HepG2 (cell line): ENCODE data around the gene SVBP. TPM values are rescaled to one million over a fixed set of nuclear protein-coding genes. Genes with fewer than 3 reads are reported as not detected.
A peak's percentile ranks its signal among the peaks of the same experiment; 100 is the strongest.

Experiments used
- CENPT ChIP-seq: sonication (generic); formaldehyde crosslinking; IDR thresholded peaks from 2 replicates; pipeline ENCODE4 v1.8.0; 2022; ENCODE audit warnings: low read depth, mild to moderate bottlenecking, moderate library complexity, missing genetic modification reagents
- GATAD1 ChIP-seq: IDR thresholded peaks from 2 replicates; pipeline ENCODE4 v1.6.1; 2016; ENCODE audit warnings: missing genetic modification reagents, missing compliant biosample characterization
- IRF2 ChIP-seq: IDR thresholded peaks from 2 replicates; pipeline ENCODE4 v1.6.1; 2018; ENCODE audit warnings: missing genetic modification reagents, missing compliant biosample characterization
- KDM5B ChIP-seq: sonication (generic); formaldehyde crosslinking; IDR thresholded peaks from 2 replicates; pipeline ENCODE4 v1.4.0; 2020; ENCODE audit warnings: missing genetic modification reagents, mild to moderate bottlenecking, borderline replicate concordance
- PHF8 ChIP-seq: sonication (generic); formaldehyde crosslinking; IDR thresholded peaks from 2 replicates; pipeline ENCODE4 v1.5.0; 2020; ENCODE audit warnings: missing genetic modification reagents
- RAD21 ChIP-seq: fragments of 450-650 bp; formaldehyde crosslinking; IDR thresholded peaks from 2 replicates; pipeline ENCODE4 v1.5.0; 2020; ENCODE audit warnings: mild to moderate bottlenecking
- RAD51 ChIP-seq: fragments of 450-650 bp; IDR thresholded peaks from 2 replicates; pipeline ENCODE4 v1.6.1; 2016; ENCODE audit warnings: borderline replicate concordance
- XRCC5 ChIP-seq: fragments of 200-400 bp; formaldehyde crosslinking; optimal IDR thresholded peaks from 2 replicates; pipeline ENCODE3; 2017; ENCODE audit warnings: mild to moderate bottlenecking, low read length
- ZNF292 ChIP-seq: sonication (generic); formaldehyde crosslinking; IDR thresholded peaks from 2 replicates; pipeline ENCODE4 v1.8.1; 2022; ENCODE audit warnings: mild to moderate bottlenecking, low read depth, missing genetic modification reagents, borderline replicate concordance
- ZNF547 ChIP-seq: sonication (generic); formaldehyde crosslinking; IDR thresholded peaks from 2 replicates; pipeline ENCODE4 v1.5.1; 2020; ENCODE audit warnings: mild to moderate bottlenecking, missing genetic modification reagents
- ZNF552 ChIP-seq: sonication (generic); formaldehyde crosslinking; IDR thresholded peaks from 2 replicates; pipeline ENCODE4 v1.9.0; 2022; ENCODE audit warnings: missing genetic modification reagents, mild to moderate bottlenecking, borderline replicate concordance
- ZNF558 ChIP-seq: sonication (generic); formaldehyde crosslinking; IDR thresholded peaks from 2 replicates; pipeline ENCODE4 v1.9.0; 2022; ENCODE audit warnings: mild to moderate bottlenecking, missing genetic modification reagents, borderline replicate concordance
- ZNF607 ChIP-seq: sonication (generic); formaldehyde crosslinking; IDR thresholded peaks from 2 replicates; pipeline ENCODE4 v1.5.1; 2020; ENCODE audit warnings: missing genetic modification reagents, mild to moderate bottlenecking, borderline replicate concordance
- ZNF709 ChIP-seq: sonication (generic); formaldehyde crosslinking; IDR thresholded peaks from 2 replicates; pipeline ENCODE4 v1.5.0; 2020; ENCODE audit warnings: mild to moderate bottlenecking, missing genetic modification reagents
- polyA plus RNA-seq, 8 experiments: library from polyadenylated mRNA; depleted of rRNA in 3 of 8; stranded (reverse) in 7 of 8; unstranded in 1 of 8; fragments of >200 nt; fragmentation: Illumina TruSeq in 4 of 8; extraction: Trizol in 4 of 8; gene quantifications; 2 replicates each; pipeline versions ENCODE4 v1.2.1 to v1.2.3, GENCODE V29; 2011 to 2016; ENCODE audit warnings: low read depth in 4 of 8, missing spikeins in 1 of 8, mixed read lengths in 1 of 8; ENCODE audit not compliant: insufficient read depth in 1 of 8
- total RNA-seq, 5 experiments: library from RNA; depleted of rRNA; stranded (reverse); fragments of >200 nt; fragmentation: Illumina TruSeq; extraction: Trizol; gene quantifications; 2 replicates each; pipeline ENCODE4 v1.2.3, GENCODE V29; 2016; ENCODE audit warnings: low read depth in 1 of 5
- TF ChIP-seq, protein P1 (sequence below), 2 experiments: sonication (generic) in 1 of 2; formaldehyde crosslinking in 1 of 2; IDR thresholded peaks; 2 replicates each; pipeline versions ENCODE4 v1.4.0 to v1.6.1; 2018 to 2020; ENCODE audit warnings: missing genetic modification reagents in 2 of 2, borderline replicate concordance in 1 of 2, low read depth in 1 of 2, mild to moderate bottlenecking in 1 of 2, missing biosample characterization in 1 of 2
- TF ChIP-seq, protein P2 (sequence below): sonication (generic); formaldehyde crosslinking; IDR thresholded peaks from 2 replicates; pipeline ENCODE4 v1.8.0; 2022; ENCODE audit warnings: low read depth, missing genetic modification reagents
- TF ChIP-seq, protein P3 (sequence below): sonication (generic); formaldehyde crosslinking; IDR thresholded peaks from 2 replicates; pipeline ENCODE4 v1.4.0; 2020; ENCODE audit warnings: missing genetic modification reagents
- TF ChIP-seq, protein P4 (sequence below): sonication (generic); formaldehyde crosslinking; IDR thresholded peaks from 2 replicates; pipeline ENCODE4 v1.5.0; 2020; ENCODE audit warnings: mild to moderate bottlenecking, missing genetic modification reagents
- TF ChIP-seq, protein P5 (sequence below): IDR thresholded peaks from 2 replicates; pipeline ENCODE4 v1.6.1; 2016; ENCODE audit warnings: missing genetic modification reagents, missing compliant biosample characterization

The SVBP gene
- total and polyA plus RNA-seq, 2 of the 13 experiments (the other 11 are each of a cell fraction or from before 2014, with no cell fraction given): 28.8 to 48.2 TPM

DNA sequence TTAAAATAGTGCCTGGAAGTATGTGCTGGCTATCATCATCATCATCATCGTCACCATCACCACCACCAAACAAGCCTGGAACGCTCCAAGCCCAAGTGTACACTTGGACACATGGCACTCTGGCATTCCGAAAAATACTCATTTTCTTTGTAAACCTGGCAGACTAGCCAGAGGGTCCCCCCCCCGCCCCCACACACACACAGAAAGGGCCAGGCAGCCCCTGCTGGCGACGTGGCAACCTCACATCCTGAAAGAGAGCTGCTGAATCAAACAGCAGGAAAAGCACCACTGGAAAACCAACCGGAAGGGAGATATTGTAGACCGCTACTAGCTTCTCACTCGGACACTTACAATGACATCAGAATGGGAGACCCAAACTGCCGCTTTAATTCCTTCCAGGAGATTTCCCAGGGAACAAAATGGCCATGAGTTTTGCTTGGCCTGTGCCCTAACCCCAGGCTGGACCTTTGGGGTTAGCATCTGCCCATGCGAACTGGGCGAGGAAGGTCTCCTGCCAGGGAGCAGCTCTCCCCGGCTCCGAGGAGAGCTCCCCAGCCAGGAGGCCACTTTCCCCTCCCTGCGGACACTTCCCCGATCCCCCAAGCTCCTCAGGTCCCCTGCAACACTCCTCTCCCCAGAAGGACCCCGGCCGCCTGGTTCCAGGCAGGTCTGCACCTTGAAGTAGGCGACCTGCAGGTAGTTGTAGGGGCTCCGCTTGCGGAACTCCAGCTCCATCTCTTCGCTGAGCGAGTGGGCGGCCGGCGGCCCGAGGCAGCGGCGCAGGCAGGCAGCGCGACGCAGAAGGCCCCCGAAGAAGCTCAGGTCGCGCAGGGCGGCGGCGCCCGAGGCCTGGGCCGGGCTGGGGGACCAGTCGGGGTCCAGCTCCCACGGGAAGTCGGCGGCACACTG is 51.1 kb downstream of the SVBP start (continued):
- TF ChIP-seq, protein P1, sequence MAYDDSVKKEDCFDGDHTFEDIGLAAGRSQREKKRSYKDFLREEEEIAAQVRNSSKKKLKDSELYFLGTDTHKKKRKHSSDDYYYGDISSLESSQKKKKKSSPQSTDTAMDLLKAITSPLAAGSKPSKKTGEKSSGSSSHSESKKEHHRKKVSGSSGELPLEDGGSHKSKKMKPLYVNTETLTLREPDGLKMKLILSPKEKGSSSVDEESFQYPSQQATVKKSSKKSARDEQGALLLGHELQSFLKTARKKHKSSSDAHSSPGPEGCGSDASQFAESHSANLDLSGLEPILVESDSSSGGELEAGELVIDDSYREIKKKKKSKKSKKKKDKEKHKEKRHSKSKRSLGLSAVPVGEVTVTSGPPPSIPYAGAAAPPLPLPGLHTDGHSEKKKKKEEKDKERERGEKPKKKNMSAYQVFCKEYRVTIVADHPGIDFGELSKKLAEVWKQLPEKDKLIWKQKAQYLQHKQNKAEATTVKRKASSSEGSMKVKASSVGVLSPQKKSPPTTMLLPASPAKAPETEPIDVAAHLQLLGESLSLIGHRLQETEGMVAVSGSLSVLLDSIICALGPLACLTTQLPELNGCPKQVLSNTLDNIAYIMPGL (CRISPR knock-in tag; IDR thresholded peaks at IDR 0.05; ENCODE audit: borderline replicate concordance in 1 of 2, low read depth in 1 of 2): peak; percentile 59 to 90
- TF ChIP-seq KDM5B (0 out of 2 replicates have a peak, but pooled peaks have one; percentile 21), ZNF292 (CRISPR knock-in tag) (peak; percentile 36; the same call in 1 of the 2 replicates), XRCC5 (peak; percentile 73), RAD21 (CRISPR knock-in tag) (0 out of 2 replicates have a peak, but pooled peaks have one; percentile 13), ZNF607 (CRISPR knock-in tag) (0 out of 2 replicates have a peak, but pooled peaks have one; percentile 39), ZNF558 (0 out of 2 replicates have a peak, but pooled peaks have one; percentile 35), PHF8 (peak; percentile 6; the same call in 1 of the 2 replicates), ZNF709 (CRISPR knock-in tag) (0 out of 2 replicates have a peak, but pooled peaks have one; percentile 7), IRF2 (CRISPR knock-in tag) (peak; percentile 32; the same call in 1 of the 2 replicates), ZNF552 (CRISPR knock-in tag) (no peak), CENPT (peak; percentile 67; the same call in 1 of the 2 replicates), RAD51 (no peak), ZNF547 (CRISPR knock-in tag) (0 out of 2 replicates have a peak, but pooled peaks have one; percentile 24), GATAD1 (CRISPR knock-in tag) (no peak; the same call in 1 of the 2 replicates)
- TF ChIP-seq, protein P2, sequence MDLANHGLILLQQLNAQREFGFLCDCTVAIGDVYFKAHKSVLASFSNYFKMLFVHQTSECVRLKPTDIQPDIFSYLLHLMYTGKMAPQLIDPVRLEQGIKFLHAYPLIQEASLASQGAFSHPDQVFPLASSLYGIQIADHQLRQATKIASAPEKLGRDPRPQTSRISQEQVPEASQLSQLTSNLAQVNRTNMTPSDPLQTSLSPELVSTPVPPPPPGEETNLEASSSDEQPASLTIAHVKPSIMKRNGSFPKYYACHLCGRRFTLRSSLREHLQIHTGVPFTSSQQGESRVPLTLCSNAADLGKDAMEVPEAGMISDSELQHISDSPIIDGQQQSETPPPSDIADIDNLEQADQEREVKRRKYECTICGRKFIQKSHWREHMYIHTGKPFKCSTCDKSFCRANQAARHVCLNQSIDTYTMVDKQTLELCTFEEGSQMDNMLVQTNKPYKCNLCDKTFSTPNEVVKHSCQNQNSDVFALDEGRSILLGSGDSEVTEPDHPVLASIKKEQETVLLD (CRISPR knock-in tag): no peak
- TF ChIP-seq, protein P3, sequence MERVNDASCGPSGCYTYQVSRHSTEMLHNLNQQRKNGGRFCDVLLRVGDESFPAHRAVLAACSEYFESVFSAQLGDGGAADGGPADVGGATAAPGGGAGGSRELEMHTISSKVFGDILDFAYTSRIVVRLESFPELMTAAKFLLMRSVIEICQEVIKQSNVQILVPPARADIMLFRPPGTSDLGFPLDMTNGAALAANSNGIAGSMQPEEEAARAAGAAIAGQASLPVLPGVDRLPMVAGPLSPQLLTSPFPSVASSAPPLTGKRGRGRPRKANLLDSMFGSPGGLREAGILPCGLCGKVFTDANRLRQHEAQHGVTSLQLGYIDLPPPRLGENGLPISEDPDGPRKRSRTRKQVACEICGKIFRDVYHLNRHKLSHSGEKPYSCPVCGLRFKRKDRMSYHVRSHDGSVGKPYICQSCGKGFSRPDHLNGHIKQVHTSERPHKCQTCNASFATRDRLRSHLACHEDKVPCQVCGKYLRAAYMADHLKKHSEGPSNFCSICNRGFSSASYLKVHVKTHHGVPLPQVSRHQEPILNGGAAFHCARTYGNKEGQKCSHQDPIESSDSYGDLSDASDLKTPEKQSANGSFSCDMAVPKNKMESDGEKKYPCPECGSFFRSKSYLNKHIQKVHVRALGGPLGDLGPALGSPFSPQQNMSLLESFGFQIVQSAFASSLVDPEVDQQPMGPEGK (CRISPR knock-in tag): peak; percentile 93
- TF ChIP-seq, protein P4, sequence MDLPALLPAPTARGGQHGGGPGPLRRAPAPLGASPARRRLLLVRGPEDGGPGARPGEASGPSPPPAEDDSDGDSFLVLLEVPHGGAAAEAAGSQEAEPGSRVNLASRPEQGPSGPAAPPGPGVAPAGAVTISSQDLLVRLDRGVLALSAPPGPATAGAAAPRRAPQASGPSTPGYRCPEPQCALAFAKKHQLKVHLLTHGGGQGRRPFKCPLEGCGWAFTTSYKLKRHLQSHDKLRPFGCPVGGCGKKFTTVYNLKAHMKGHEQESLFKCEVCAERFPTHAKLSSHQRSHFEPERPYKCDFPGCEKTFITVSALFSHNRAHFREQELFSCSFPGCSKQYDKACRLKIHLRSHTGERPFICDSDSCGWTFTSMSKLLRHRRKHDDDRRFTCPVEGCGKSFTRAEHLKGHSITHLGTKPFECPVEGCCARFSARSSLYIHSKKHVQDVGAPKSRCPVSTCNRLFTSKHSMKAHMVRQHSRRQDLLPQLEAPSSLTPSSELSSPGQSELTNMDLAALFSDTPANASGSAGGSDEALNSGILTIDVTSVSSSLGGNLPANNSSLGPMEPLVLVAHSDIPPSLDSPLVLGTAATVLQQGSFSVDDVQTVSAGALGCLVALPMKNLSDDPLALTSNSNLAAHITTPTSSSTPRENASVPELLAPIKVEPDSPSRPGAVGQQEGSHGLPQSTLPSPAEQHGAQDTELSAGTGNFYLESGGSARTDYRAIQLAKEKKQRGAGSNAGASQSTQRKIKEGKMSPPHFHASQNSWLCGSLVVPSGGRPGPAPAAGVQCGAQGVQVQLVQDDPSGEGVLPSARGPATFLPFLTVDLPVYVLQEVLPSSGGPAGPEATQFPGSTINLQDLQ (CRISPR knock-in tag): peak; percentile 73; the same call in 1 of the 2 replicates
- TF ChIP-seq, protein P5, sequence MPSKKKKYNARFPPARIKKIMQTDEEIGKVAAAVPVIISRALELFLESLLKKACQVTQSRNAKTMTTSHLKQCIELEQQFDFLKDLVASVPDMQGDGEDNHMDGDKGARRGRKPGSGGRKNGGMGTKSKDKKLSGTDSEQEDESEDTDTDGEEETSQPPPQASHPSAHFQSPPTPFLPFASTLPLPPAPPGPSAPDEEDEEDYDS: peak; percentile 49; the same call in 1 of the 2 replicates
